WTC11 (cell line): Measurements from ENCODE around the gene KDM1A. TPM values are rescaled to one million over a fixed set of nuclear protein-coding genes. Genes with fewer than 3 reads are reported as not detected.
A peak's percentile ranks its signal among the peaks of the same experiment; 100 is the strongest.

Experiments
- ATAC-seq: fragments of 200-7000 bp; cut with Tn5 transposase; 2 replicates; pipeline ENCODE4 v1.10.0; 2021; ENCODE audit warnings: mild to moderate bottlenecking, moderate library complexity
- CTCF ChIA-PET: fragments of 300-600 bp; sonication (Branson Sonifier 250); formaldehyde crosslinking; loops from one replicate; lab custom pipeline; 2021; ENCODE audit warnings: antibody characterized with exemption; lab: Charles Lee
- POLR2A ChIA-PET: fragments of 350-600 bp; sonication (Branson Sonifier 250); formaldehyde crosslinking; loops from one replicate; lab custom pipeline; 2021; ENCODE audit warnings: antibody characterized with exemption; lab: Charles Lee
- DNase-seq: peaks from one replicate; pipeline ENCODE4 v3.0.0; 2021; ENCODE audit warnings: low spot score
- H3K27ac Mint-ChIP-seq: 2 replicates; pipeline ENCODE4 v1.8.0; 2021; ENCODE audit warnings: mixed read lengths
- H3K27me3 Mint-ChIP-seq: 2 replicates; pipeline ENCODE4 v1.8.0; 2021; ENCODE audit warnings: low read depth, mild to moderate bottlenecking, moderate library complexity, mixed read lengths
- H3K36me3 Mint-ChIP-seq: 2 replicates; pipeline ENCODE4 v1.8.0; 2021; ENCODE audit warnings: mixed read lengths
- H3K4me1 Mint-ChIP-seq: 2 replicates; pipeline ENCODE4 v1.8.0; 2022; ENCODE audit warnings: mixed read lengths
- H3K4me3 Mint-ChIP-seq: 2 replicates; pipeline ENCODE4 v1.8.0; 2021; ENCODE audit warnings: mild to moderate bottlenecking, moderate library complexity, mixed read lengths
- H3K9me3 Mint-ChIP-seq: 2 replicates; pipeline ENCODE4 v1.8.0; 2021; ENCODE audit warnings: mixed read lengths
- EMX1 ChIP-seq: fragments of 250-450 bp; sonication (Bioruptor Pico); IDR thresholded peaks from 2 replicates; pipeline ENCODE4 v1.8.0; 2021; ENCODE audit warnings: mild to moderate bottlenecking
- PRRX2 ChIP-seq: fragments of 250-450 bp; sonication (Bioruptor Pico); IDR thresholded peaks from 2 replicates; pipeline ENCODE4 v1.8.0; 2021; ENCODE audit warnings: mild to moderate bottlenecking
- SMAD3 ChIP-seq: sonication (generic); formaldehyde crosslinking; IDR thresholded peaks from 2 replicates; pipeline ENCODE4 v1.8.0; 2022; ENCODE audit warnings: missing genetic modification reagents, mild to moderate bottlenecking, borderline replicate concordance
- ZNF121 ChIP-seq: sonication (generic); formaldehyde crosslinking; IDR thresholded peaks from 2 replicates; pipeline ENCODE4 v1.8.0; 2023; ENCODE audit warnings: missing genetic modification reagents
- microRNA-seq: library from miRNA; unstranded; fragments of <30 nt; microRNA quantifications from one replicate; pipeline ENCODE4 v1.2.0, GENCODE V29; 2022; ENCODE audit warnings: borderline number of aligned reads
- total RNA-seq: library from RNA; stranded (reverse); gene quantifications from 3 replicates; pipeline ENCODE4 v1.2.3, GENCODE V29; 2021
- TF ChIP-seq, protein P1 (sequence below): sonication (generic); formaldehyde crosslinking; IDR thresholded peaks from 2 replicates; pipeline ENCODE4 v1.8.1; 2022; ENCODE audit warnings: low read depth, mild to moderate bottlenecking, moderate library complexity, missing genetic modification reagents, borderline replicate concordance
- TF ChIP-seq, protein P2 (sequence below): fragments of 200-600 bp; IDR thresholded peaks from 2 replicates; pipeline ENCODE4 v1.8.0; 2022; ENCODE audit warnings: antibody characterized with exemption
- TF ChIP-seq, protein P3 (sequence below): sonication (generic); formaldehyde crosslinking; IDR thresholded peaks from 2 replicates; pipeline ENCODE4 v1.8.1; 2022; ENCODE audit warnings: missing genetic modification reagents, borderline replicate concordance

KDM1A gene
- total RNA-seq, 1 experiment from 2014 or later: 226 TPM

DNA sequence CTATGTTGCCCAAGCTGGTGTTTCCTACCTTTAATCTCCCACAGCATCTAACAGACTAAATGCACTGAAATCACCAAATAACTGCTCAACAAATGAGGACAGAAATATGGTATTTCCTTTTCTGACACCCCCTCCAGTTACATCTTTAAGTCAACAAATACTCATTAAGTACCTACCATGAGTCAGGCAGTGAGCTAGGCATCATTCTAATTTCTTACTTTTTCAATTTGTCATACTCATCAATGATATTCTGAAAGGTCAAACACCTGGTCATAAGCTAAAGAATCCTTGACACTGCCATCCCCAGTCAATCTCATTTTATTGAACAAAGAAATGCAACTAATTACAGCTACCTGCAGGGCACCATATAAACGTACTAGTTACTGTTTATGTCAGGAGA, 112.8 kb downstream of the KDM1A start:
- no peak for ATAC-seq

More for the DNA sequence above, 112.8 kb downstream of the KDM1A start:
- POLR2A ChIA-PET: no interaction called here
- Mint-ChIP-seq H3K27me3 (no peaks in the 10 kb centered on the region), H3K4me3 (no peak overlapping the region), H3K4me1 (peaks cover 12% of the 10 kb centered on the region), H3K27ac (peak overlapping the region; percentile 15; the same call in 1 of the 2 replicates), H3K36me3 (no peaks in the 10 kb centered on the region; the same call in 1 of the 2 replicates), H3K9me3 (peaks cover 2% of the 10 kb centered on the region; the same call in 1 of the 2 replicates)
- TF ChIP-seq, protein P1, sequence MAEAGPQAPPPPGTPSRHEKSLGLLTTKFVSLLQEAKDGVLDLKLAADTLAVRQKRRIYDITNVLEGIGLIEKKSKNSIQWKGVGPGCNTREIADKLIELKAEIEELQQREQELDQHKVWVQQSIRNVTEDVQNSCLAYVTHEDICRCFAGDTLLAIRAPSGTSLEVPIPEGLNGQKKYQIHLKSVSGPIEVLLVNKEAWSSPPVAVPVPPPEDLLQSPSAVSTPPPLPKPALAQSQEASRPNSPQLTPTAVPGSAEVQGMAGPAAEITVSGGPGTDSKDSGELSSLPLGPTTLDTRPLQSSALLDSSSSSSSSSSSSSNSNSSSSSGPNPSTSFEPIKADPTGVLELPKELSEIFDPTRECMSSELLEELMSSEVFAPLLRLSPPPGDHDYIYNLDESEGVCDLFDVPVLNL (CRISPR knock-in tag): no peak
- no peak for TF ChIP-seq PRRX2
- no peak for TF ChIP-seq SMAD3
- TF ChIP-seq, protein P2, sequence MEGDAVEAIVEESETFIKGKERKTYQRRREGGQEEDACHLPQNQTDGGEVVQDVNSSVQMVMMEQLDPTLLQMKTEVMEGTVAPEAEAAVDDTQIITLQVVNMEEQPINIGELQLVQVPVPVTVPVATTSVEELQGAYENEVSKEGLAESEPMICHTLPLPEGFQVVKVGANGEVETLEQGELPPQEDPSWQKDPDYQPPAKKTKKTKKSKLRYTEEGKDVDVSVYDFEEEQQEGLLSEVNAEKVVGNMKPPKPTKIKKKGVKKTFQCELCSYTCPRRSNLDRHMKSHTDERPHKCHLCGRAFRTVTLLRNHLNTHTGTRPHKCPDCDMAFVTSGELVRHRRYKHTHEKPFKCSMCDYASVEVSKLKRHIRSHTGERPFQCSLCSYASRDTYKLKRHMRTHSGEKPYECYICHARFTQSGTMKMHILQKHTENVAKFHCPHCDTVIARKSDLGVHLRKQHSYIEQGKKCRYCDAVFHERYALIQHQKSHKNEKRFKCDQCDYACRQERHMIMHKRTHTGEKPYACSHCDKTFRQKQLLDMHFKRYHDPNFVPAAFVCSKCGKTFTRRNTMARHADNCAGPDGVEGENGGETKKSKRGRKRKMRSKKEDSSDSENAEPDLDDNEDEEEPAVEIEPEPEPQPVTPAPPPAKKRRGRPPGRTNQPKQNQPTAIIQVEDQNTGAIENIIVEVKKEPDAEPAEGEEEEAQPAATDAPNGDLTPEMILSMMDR: no peak
- TF ChIP-seq EMX1 (CRISPR knock-in tag): no peak
- TF ChIP-seq ZNF121 (CRISPR knock-in tag): no peak
- TF ChIP-seq, protein P3, sequence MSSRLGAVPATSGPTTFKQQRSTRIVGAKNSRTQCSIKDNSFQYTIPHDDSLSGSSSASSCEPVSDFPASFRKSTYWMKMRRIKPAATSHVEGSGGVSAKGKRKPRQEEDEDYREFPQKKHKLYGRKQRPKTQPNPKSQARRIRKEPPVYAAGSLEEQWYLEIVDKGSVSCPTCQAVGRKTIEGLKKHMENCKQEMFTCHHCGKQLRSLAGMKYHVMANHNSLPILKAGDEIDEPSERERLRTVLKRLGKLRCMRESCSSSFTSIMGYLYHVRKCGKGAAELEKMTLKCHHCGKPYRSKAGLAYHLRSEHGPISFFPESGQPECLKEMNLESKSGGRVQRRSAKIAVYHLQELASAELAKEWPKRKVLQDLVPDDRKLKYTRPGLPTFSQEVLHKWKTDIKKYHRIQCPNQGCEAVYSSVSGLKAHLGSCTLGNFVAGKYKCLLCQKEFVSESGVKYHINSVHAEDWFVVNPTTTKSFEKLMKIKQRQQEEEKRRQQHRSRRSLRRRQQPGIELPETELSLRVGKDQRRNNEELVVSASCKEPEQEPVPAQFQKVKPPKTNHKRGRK (CRISPR knock-in tag): no peak
- DNase-seq: no peak
- CTCF ChIA-PET: interaction anchor here (1.3 to 3.0 kb wide), 2 partner anchors 31 to 53 kb away, joined by 3 to 13 read pairs; no protein-coding TSS in a partner anchor

Small RNAs within 50 kb of the gene (microRNA-seq; reads per million reads assigned to microRNA genes)
- gene MIR3115 (2.4 reads per million), gene MIR4419A (not detected)

Other genes with a start within 250 kb of the KDM1A start
- gene LACTBL1, start 46.6 kb upstream of the KDM1A start, total RNA-seq: not detected in 3 replicates
- gene TEX46, start 3.6 kb upstream of the KDM1A start, total RNA-seq: not detected in 3 replicates
- 42.0 to 43.4 TPM (median 42.7 TPM) in 3 replicates for gene LUZP1, start 149.4 kb downstream of the KDM1A start, total RNA-seq
- gene HTR1D, start 198.0 kb downstream of the KDM1A start, total RNA-seq: 5.4 to 7.9 TPM (median 7.9 TPM) in 3 replicates